DOHH2 (cell line): ENCODE results near the gene FDXACB1.

ENCODE experiments used
- H3F3A ChIP-seq: fragments of 200-600 bp; sonication (generic), shearing (Covaris generic); 2 replicates; pipeline ENCODE4 v1.6.0; 2016; ENCODE audit warnings: antibody characterized with exemption, mild to moderate bottlenecking; ENCODE audit not compliant: control insufficient read depth, insufficient read depth
- H3K27ac ChIP-seq: fragments of 200-600 bp; sonication (generic); 2 replicates; pipeline ENCODE4 v1.5.1; 2014; ENCODE audit warnings: low read depth, mild to moderate bottlenecking, low read length, moderate library complexity
- H3K27me3 ChIP-seq: fragments of 200-600 bp; sonication (generic); 2 replicates; pipeline ENCODE4 v1.6.1; 2014; ENCODE audit warnings: mild to moderate bottlenecking, low read length, mixed read lengths; ENCODE audit not compliant: control insufficient read depth
- H3K36me3 ChIP-seq: fragments of 200-600 bp; sonication (generic); 2 replicates; pipeline ENCODE4 v1.6.1; 2014; ENCODE audit warnings: mild to moderate bottlenecking, low read length, moderate library complexity, mixed read lengths; ENCODE audit not compliant: control insufficient read depth
- H3K4me1 ChIP-seq: fragments of 200-600 bp; sonication (generic); 2 replicates; pipeline ENCODE4 v1.6.1; 2014; ENCODE audit warnings: mild to moderate bottlenecking, low read length, mixed read lengths; ENCODE audit not compliant: control insufficient read depth
- H3K4me2 ChIP-seq: fragments of 200-600 bp; sonication (generic); 2 replicates; pipeline ENCODE4 v1.6.0; 2014; ENCODE audit warnings: mild to moderate bottlenecking, low read length, moderate library complexity
- H3K4me3 ChIP-seq: fragments of 200-600 bp; sonication (generic); 2 replicates; pipeline ENCODE4 v1.5.1; 2014; ENCODE audit warnings: mild to moderate bottlenecking, low read length, mixed read lengths
- H3K79me2 ChIP-seq: fragments of 200-600 bp; sonication (generic); 2 replicates; pipeline ENCODE4 v1.6.1; 2014; ENCODE audit warnings: mild to moderate bottlenecking, low read length, mixed read lengths; ENCODE audit not compliant: control insufficient read depth
- H3K9me2 ChIP-seq: fragments of 200-600 bp; sonication (generic); replicated peaks from 2 replicates; pipeline ENCODE4 v1.6.1; 2014; ENCODE audit warnings: mild to moderate bottlenecking, low read length, mixed read lengths; ENCODE audit not compliant: control insufficient read depth
- H3K9me3 ChIP-seq: fragments of 200-600 bp; sonication (generic); 2 replicates; pipeline ENCODE4 v1.6.1; 2014; ENCODE audit warnings: antibody characterized with exemption, low read length, mixed read lengths; ENCODE audit not compliant: control insufficient read depth, insufficient read depth
- H4K20me1 ChIP-seq: fragments of 200-600 bp; sonication (generic); 2 replicates; pipeline ENCODE4 v1.6.0; 2014; ENCODE audit warnings: low read depth, mild to moderate bottlenecking, antibody characterized with exemption, low read length, moderate library complexity; ENCODE audit not compliant: control insufficient read depth, insufficient read depth
- EZH2phosphoT487 ChIP-seq: fragments of 200-600 bp; sonication (generic); IDR thresholded peaks from 2 replicates; pipeline ENCODE4 v1.6.1; 2017; ENCODE audit warnings: borderline replicate concordance, mild to moderate bottlenecking, antibody characterized with exemption, low read length, moderate library complexity, mixed read lengths
- TF ChIP-seq, protein P1 (sequence below): fragments of 200-600 bp; sonication (generic); IDR thresholded peaks from one replicate; pipeline ENCODE4 v1.5.1; 2014; ENCODE audit warnings: antibody characterized with exemption, mild to moderate bottlenecking, low read depth, low read length; ENCODE audit not compliant: poor library complexity, severe bottlenecking

Gene FDXACB1

DNA sequence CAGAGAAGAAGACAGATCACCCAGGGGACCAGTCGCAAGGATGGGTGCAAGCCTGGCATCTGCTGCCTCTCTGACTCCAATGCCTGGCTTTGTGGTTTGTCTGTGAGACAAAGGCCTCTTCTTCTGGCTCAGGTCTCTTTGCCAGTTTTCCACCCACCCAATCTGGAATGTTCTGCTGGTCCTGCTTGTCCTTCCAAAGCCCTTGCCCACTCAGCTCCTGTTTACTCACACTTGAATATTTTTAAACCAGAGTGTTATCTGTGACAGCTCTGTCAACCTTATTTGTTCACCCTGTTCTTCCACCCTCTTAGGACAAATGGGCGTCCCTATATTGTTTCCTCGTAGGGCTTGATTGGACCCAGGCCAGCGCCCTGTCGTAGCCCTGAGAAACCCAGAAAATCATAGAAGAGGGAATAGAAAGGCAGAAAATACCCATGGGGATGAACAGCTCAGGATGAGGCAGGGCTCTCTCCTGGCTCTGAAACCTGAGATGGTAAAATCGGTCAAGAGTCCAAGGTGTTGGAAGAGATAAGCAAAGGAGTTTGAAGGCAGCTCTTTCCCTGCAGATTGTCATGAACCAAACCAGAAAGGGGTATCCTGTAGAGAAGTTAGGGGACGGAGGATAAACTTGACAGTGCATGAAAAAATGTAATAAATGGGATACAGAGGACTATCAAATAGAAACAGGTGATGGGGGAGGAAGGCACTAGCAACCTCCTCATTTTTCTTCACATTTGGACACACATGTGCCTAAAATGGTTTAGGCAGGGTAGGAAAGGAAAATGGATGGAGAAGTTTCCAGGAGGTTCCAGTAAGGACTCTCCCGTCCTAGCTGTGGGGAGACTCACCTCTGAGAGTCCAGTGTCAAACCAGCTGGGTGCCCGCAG is 32.0 kb upstream of the FDXACB1 start:
- H3K27ac ChIP-seq = no peak overlapping the region
- H3K9me3 ChIP-seq = no peaks in the 10 kb centered on the region
- H3K4me3 ChIP-seq = no peak overlapping the region
- no peaks in the 10 kb centered on the region for H3K4me1 ChIP-seq
- H3K36me3 ChIP-seq = no peaks in the 10 kb centered on the region
- H3F3A ChIP-seq = no peaks in the 10 kb centered on the region
- no peaks in the 10 kb centered on the region for H3K79me2 ChIP-seq
- H3K27me3 ChIP-seq = peaks cover 48% of the 10 kb centered on the region
- no peaks in the 10 kb centered on the region for H3K9me2 ChIP-seq
- no peak overlapping the region for H3K4me2 ChIP-seq
- no peak for TF ChIP-seq EZH2phosphoT487
- TF ChIP-seq, protein P1, sequence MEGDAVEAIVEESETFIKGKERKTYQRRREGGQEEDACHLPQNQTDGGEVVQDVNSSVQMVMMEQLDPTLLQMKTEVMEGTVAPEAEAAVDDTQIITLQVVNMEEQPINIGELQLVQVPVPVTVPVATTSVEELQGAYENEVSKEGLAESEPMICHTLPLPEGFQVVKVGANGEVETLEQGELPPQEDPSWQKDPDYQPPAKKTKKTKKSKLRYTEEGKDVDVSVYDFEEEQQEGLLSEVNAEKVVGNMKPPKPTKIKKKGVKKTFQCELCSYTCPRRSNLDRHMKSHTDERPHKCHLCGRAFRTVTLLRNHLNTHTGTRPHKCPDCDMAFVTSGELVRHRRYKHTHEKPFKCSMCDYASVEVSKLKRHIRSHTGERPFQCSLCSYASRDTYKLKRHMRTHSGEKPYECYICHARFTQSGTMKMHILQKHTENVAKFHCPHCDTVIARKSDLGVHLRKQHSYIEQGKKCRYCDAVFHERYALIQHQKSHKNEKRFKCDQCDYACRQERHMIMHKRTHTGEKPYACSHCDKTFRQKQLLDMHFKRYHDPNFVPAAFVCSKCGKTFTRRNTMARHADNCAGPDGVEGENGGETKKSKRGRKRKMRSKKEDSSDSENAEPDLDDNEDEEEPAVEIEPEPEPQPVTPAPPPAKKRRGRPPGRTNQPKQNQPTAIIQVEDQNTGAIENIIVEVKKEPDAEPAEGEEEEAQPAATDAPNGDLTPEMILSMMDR = no peak
- no peaks in the 10 kb centered on the region for H4K20me1 ChIP-seq

DNA sequence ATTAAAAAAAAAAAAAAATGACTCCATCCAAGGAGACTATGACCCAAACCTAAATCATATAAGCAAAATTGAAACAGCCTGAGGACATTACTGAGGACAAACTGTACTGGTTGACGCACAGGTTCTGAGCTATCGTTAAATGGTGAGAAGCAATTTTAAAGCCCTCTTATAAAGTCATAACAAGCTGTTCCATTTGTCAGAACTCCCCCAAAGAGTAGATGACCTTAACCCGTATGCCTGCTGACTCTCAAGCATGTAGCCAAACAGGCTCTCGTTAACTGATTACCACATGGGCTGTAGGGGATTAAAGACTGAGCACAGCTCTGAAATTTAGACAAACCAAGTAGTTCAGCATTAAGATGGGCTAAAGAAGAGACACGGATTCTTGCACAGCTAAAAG is 30.4 kb upstream of the FDXACB1 start:
- H3K79me2 ChIP-seq = no peaks in the 10 kb centered on the region
- peaks cover 40% of the 10 kb centered on the region for H3K27me3 ChIP-seq
- no peak overlapping the region for H3K4me2 ChIP-seq
- no peaks in the 10 kb centered on the region for H3K9me2 ChIP-seq
- H3K4me1 ChIP-seq = no peaks in the 10 kb centered on the region
- H3F3A ChIP-seq = no peaks in the 10 kb centered on the region
- H3K4me3 ChIP-seq = no peak overlapping the region
- no peaks in the 10 kb centered on the region for H3K36me3 ChIP-seq
- H3K27ac ChIP-seq = no peak overlapping the region
- no peaks in the 10 kb centered on the region for H4K20me1 ChIP-seq
- H3K9me3 ChIP-seq = no peaks in the 10 kb centered on the region
- TF ChIP-seq, protein P1 = no peak
- no peak for TF ChIP-seq EZH2phosphoT487

DNA sequence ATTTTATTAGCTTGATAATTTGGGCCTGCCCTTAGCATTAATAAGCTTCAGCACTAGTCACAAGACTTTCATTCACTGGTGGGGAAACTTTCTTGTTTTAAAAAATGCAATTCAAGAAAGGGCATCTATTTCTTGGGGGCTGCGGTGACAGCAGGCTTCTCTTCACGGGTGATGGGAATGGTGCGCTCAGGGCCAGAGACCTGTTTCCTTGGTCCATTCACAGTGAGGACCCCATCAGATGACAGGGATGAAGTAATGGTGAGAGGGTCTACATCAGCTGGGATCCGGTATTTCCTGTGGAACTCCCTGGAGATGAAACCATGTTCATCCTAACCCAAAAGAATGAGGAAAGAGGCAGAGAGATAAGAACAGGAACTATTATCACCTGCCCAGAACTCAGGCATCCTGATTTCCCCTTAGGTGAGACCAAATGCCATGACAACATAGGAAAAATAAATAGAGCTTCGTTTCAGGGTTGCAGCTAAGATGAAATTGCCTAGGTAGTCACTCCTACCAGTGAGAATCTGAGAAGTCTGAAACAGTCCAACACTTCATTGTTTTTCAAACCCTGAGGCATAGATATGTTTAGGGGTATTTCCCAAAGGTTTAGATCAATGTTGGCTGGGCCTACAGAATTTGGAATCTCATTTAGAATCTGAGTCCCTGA is 29.8 kb upstream of the FDXACB1 start:
- no peak for TF ChIP-seq EZH2phosphoT487
- TF ChIP-seq, protein P1 = no peak
- Histone ChIP-seq H3K9me3 (no peaks in the 10 kb centered on the region), H3K27me3 (peaks cover 35% of the 10 kb centered on the region), H3K27ac (no peak overlapping the region), H3K79me2 (no peaks in the 10 kb centered on the region), H3K9me2 (no peaks in the 10 kb centered on the region), H3K4me1 (no peaks in the 10 kb centered on the region), H3K4me3 (no peak overlapping the region), H3F3A (no peaks in the 10 kb centered on the region), H3K36me3 (no peaks in the 10 kb centered on the region), H4K20me1 (no peaks in the 10 kb centered on the region), H3K4me2 (no peak overlapping the region)
